ENCODE results near the gene SPATA19.
"Not testable (repeated sequence)": the region's sequence is repeated elsewhere in the genome, so short reads cannot be mapped to it uniquely, and the experiment has no call there.

SPATA19 gene

DNA sequence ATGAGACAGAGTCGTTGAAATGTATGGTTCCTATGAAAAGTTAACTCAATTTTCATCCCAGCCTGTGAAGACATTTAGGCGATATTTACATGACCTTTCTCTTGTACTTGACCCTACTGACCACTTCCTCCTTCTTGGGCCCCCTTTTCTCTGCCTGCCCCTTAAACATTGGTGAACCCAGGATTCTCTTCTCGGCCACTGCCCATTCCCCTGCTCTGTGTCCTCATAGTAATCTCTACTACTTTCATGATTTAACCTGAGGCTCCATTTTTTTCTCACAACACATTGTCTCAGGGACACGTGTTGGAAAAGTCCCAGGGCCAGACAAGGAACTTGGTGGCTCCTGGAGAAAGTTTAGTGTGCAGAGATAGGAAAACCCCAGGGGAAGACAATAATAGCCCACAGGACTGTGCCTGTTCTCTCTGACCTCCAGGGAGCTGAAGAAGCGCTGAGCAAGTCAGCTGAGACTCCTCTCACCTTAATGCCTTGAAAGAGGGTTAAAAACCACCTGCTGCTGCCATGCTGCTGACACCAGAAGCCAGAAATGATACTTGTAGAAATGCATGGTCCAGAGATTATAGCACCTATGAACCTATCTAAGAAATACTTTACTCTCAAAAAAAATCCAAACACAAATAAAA lies 42.5 kb upstream of the SPATA19 start:
- TF ChIP-seq, protein P1, sequence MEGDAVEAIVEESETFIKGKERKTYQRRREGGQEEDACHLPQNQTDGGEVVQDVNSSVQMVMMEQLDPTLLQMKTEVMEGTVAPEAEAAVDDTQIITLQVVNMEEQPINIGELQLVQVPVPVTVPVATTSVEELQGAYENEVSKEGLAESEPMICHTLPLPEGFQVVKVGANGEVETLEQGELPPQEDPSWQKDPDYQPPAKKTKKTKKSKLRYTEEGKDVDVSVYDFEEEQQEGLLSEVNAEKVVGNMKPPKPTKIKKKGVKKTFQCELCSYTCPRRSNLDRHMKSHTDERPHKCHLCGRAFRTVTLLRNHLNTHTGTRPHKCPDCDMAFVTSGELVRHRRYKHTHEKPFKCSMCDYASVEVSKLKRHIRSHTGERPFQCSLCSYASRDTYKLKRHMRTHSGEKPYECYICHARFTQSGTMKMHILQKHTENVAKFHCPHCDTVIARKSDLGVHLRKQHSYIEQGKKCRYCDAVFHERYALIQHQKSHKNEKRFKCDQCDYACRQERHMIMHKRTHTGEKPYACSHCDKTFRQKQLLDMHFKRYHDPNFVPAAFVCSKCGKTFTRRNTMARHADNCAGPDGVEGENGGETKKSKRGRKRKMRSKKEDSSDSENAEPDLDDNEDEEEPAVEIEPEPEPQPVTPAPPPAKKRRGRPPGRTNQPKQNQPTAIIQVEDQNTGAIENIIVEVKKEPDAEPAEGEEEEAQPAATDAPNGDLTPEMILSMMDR (IDR thresholded peaks at IDR 0.05; ENCODE audit: low read depth, low read length) = no peak
- no peak for DNase-seq (ENCODE audit: extremely low read depth, low read depth)

DNA sequence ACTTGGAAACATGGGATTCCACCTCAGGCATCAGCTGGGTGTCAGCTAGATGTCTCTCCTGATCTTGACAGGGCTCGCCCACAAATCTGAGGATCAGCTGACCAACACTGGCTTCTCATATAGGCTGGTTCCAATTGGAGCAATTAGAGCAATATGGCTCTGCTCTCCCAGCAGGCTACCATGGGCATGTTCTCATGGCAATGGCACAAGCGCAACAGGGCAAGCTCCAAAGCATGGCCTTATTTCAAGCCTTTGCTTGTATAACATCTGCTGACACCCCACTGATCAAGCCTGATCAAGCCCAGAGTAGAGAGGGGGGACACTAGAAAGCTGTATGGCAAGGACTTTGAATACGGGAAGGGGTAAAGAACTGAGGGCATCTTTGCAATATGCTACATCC lies 40.7 kb upstream of the SPATA19 start:
- TF ChIP-seq, protein P1 (IDR thresholded peaks at IDR 0.05; ENCODE audit: low read depth, low read length) = no peak
- no peak for DNase-seq (ENCODE audit: extremely low read depth, low read depth)

DNA sequence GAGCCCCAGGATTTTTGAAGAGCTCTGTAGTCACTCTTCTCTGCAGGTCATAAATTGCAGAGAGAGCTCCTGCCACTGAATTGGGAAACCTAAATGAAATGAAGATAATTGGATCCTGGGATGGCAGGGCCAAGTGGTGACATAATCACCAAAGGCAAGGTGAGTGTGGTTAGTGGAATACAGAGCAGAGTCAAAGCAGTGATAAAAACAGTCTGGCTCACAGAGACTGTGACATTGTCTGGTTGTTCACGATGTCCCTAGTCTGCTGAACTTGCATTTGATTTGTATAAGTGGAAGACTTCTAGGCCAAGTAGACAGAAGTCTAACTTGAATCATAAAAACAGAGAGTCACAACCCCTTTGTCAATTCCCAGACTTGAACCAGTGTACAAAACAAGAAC lies 26.8 kb upstream of the SPATA19 start:
- no peak for DNase-seq (ENCODE audit: extremely low read depth, low read depth)
- TF ChIP-seq, protein P1 (IDR thresholded peaks at IDR 0.05; ENCODE audit: low read depth, low read length) = no peak

DNA sequence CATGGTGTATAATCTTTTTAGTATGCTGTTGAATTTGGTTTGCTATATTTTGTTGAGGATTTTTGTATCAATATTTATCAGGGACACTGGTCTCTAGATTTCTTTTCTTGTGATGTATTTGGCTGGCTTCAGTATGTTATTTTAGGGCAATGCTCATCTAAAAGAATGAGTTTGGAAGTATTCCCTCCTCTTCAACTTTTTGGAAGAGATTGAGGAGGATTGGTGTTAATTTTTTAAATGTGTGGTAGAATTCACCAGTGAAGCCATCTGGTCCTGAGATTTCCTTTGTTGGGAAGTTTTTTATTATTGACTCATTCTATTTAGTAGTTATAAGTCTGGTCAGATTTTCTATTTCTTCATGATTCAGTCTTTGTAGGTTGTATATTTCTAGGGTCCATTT lies 22.1 kb upstream of the SPATA19 start:
- TF ChIP-seq, protein P1 (IDR thresholded peaks at IDR 0.05; ENCODE audit: low read depth, low read length) = no peak

DNA sequence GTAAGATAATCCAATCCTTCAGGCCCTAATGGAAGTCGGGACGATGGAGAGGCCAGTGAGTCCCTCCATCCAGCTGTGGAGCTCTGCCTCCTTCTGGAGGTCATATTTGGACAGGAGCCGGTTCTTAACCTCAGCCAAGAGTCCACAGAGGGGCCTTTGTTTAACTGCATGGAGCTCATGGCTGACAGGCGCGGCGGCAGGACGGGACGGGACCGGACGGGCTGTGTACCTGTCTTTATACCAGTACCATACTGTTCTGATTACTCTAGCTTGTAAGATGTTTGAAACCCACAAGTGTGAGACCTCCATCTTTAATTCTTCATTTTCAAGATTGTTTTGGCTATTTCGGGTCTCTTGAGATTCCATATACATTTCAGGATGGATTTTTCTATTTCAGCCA lies 20.2 kb upstream of the SPATA19 start:
- TF ChIP-seq, protein P1 (IDR thresholded peaks at IDR 0.05; ENCODE audit: low read depth, low read length) = no peak
- DNase-seq (ENCODE audit: extremely low read depth, low read depth) = no peak

More for the DNA sequence above, 22.1 kb upstream of the SPATA19 start:
- DNase-seq (ENCODE audit: extremely low read depth, low read depth) = no peak

DNA sequence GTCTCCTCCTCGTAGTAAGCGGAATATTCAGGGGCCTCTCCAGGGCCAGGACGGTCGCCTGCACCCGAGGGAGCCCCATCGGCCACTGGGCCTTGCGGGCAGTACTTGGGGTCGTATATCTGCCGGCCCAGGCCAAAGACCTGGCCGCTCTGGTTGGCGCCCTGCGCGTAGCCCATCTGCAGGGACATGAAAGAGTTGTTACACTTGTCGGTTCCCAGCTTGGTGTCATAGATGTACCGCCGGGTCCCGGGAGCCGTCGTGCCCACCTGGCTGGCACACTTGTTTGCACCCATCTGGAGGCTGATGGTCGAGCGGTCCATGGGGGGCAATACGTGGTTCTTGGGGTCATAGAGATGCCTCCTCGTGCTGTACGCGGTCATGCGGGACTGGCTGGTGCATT lies 19.4 kb upstream of the SPATA19 start:
- DNase-seq (ENCODE audit: extremely low read depth, low read depth) = no peak
- TF ChIP-seq, protein P1 (IDR thresholded peaks at IDR 0.05; ENCODE audit: low read depth, low read length) = no peak

DNA sequence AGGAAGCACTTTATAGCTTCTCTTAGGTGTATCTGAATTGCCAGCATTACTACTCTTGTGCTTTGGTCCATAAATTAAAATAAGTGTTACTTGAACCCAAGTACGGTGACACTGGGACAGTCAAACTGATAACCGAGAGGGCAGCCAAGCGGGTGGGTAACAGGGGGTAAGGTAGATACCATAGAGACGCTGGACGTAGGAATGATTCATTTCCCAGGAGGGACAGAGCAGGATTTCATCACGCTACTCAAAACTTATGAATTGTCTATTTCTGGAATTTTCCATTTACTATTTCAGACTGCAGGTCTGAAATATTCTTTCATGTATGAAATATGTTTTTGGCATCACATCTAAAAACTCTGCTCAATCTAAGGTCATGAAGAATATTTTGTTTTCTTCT lies 14.8 kb upstream of the SPATA19 start:
- TF ChIP-seq, protein P1 (IDR thresholded peaks at IDR 0.05; ENCODE audit: low read depth, low read length) = no peak
- no peak for DNase-seq (ENCODE audit: extremely low read depth, low read depth)

DNA sequence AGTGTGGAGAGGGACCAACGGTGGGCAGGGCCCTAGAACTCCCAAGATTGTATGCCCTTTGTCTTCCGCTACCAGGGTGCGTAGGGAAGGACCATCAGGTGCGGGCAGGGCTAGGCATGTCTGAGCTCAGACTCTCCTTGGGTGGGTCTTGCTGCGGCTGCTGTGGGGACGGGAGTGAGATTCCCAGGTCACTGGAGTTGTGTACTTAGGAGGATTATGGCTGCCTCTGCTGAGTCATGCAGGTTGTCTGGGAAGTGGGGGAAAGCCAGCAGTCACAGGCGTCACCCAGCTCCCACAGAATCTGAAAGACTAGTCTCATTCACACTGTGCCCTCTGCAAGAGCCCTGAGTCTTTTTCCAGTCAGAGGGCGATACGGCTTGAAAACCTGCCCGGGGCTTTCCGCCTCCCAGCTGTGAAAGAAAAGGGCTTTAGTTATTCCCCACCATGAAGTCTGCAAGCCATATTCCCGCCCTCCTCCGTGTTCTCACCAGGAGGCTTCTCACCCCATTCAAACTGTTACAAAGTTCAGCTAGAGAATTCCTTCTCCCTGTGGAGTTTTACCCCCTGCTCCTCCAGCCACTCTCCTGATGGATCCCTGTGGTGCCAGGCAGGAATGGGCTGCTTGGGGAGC lies 9.1 kb upstream of the SPATA19 start:
- not testable (repeated sequence) for DNase-seq (ENCODE audit: extremely low read depth, low read depth)

Data from AG09319 (cell line).